OCI-LY7 (cell line): ENCODE results near the gene GNGT1. TPM values are rescaled to one million over a fixed set of nuclear protein-coding genes. Genes with fewer than 3 reads are reported as not detected.
"Not testable (repeated sequence)": the region's sequence is repeated elsewhere in the genome, so short reads cannot be mapped to it uniquely, and the experiment has no call there.

Experiments used
- BruUV-seq: library from RNA; stranded (reverse); fragments of 400-500 nt; replicated peaks from 2 replicates; lab custom pipeline; 2021; lab: Mats Ljungman, UMichigan
- CTCF ChIA-PET: fragments of 300-600 bp; sonication (Branson Sonifier 250); formaldehyde crosslinking; loops from one replicate; lab custom pipeline; 2022; ENCODE audit warnings: antibody characterized with exemption; ENCODE audit not compliant: unreplicated experiment; lab: Charles Lee
- POLR2A ChIA-PET: fragments of 300-600 bp; sonication (Branson Sonifier 250); formaldehyde crosslinking; loops from one replicate; lab custom pipeline; 2022; ENCODE audit warnings: antibody characterized with exemption; lab: Charles Lee
- DNase-seq: peaks from one replicate; pipeline ENCODE4 v3.0.0-alpha.2; 2015; ENCODE audit warnings: low spot score
- H2AFZ ChIP-seq: fragments of 200-600 bp; sonication (generic), shearing (Covaris generic); 2 replicates; pipeline ENCODE4 v1.6.1; 2014; ENCODE audit warnings: mild to moderate bottlenecking, antibody characterized with exemption, low read length, moderate library complexity
- H3K27ac ChIP-seq: fragments of 200-600 bp; sonication (generic); 2 replicates; pipeline ENCODE4 v1.5.1; 2014; ENCODE audit warnings: mixed run types, low read depth, mild to moderate bottlenecking, moderate library complexity, low read length, inconsistent platforms; ENCODE audit not compliant: poor library complexity, severe bottlenecking
- H3K36me3 ChIP-seq: fragments of 200-600 bp; sonication (generic); 2 replicates; pipeline ENCODE4 v1.6.1; 2014; ENCODE audit warnings: mild to moderate bottlenecking, antibody characterized with exemption, low read length, moderate library complexity, mixed read lengths; ENCODE audit not compliant: insufficient read depth
- H3K4me1 ChIP-seq: fragments of 200-600 bp; sonication (generic); 2 replicates; pipeline ENCODE4 v1.5.1; 2014; ENCODE audit warnings: mild to moderate bottlenecking, low read length; ENCODE audit not compliant: insufficient read depth, poor library complexity, severe bottlenecking
- H3K4me2 ChIP-seq: fragments of 200-600 bp; sonication (generic); 2 replicates; pipeline ENCODE4 v1.6.1; 2014; ENCODE audit warnings: mild to moderate bottlenecking, low read length
- H3K4me3 ChIP-seq: fragments of 200-600 bp; sonication (generic); 2 replicates; pipeline ENCODE4 v1.5.1; 2014; ENCODE audit warnings: mild to moderate bottlenecking, low read depth, low read length; ENCODE audit not compliant: poor library complexity, severe bottlenecking
- H3K79me2 ChIP-seq: fragments of 200-600 bp; sonication (generic); 2 replicates; pipeline ENCODE4 v1.6.1; 2016; ENCODE audit warnings: low read depth, mild to moderate bottlenecking, low read length, moderate library complexity, mixed read lengths; ENCODE audit not compliant: insufficient read depth
- H3K9me2 ChIP-seq: fragments of 200-600 bp; sonication (generic); 2 replicates; pipeline ENCODE4 v1.6.1; 2016; ENCODE audit warnings: mild to moderate bottlenecking, low read length, mixed read lengths; ENCODE audit not compliant: insufficient read depth
- H3K9me3 ChIP-seq: fragments of 200-600 bp; sonication (generic); 2 replicates; pipeline ENCODE4 v1.6.1; 2014; ENCODE audit warnings: mild to moderate bottlenecking, mixed run types, low read length, mixed read lengths
- H4K20me1 ChIP-seq: fragments of 200-600 bp; sonication (generic); 2 replicates; pipeline ENCODE4 v1.6.1; 2014; ENCODE audit warnings: mild to moderate bottlenecking, antibody characterized with exemption, low read length, moderate library complexity, mixed read lengths; ENCODE audit not compliant: insufficient read depth
- EZH2phosphoT487 ChIP-seq: fragments of 200-600 bp; sonication (generic); IDR thresholded peaks from 2 replicates; pipeline ENCODE4 v1.6.1; 2018; ENCODE audit warnings: low read depth, borderline replicate concordance, mild to moderate bottlenecking, mixed run types, antibody characterized with exemption, low read length, moderate library complexity, mixed read lengths
- intact Hi-C: fragments of 100-400 bp; cut with micrococcal nuclease; formaldehyde crosslinking; loops from one replicate; pipeline ENCODE4 v1.10.0; 2022; ENCODE audit not compliant: unreplicated experiment
- total RNA-seq, 2 experiments: library from RNA; depleted of rRNA in 1 of 2; stranded (reverse); fragments of >200 nt in 1 of 2; shearing (Covaris generic) in 1 of 2; gene quantifications; 2 replicates each; pipeline ENCODE4 v1.2.3, GENCODE V29; 2014 to 2022
- TF ChIP-seq, protein P1 (sequence below): fragments of 200-600 bp; sonication (generic); conservative IDR thresholded peaks from 2 replicates; pipeline ENCODE4 v1.5.1; 2014; ENCODE audit warnings: mild to moderate bottlenecking, antibody characterized with exemption, low read length, moderate library complexity, mixed read lengths

The GNGT1 gene
- total RNA-seq, 2 experiments from 2014 or later = not detected

DNA sequence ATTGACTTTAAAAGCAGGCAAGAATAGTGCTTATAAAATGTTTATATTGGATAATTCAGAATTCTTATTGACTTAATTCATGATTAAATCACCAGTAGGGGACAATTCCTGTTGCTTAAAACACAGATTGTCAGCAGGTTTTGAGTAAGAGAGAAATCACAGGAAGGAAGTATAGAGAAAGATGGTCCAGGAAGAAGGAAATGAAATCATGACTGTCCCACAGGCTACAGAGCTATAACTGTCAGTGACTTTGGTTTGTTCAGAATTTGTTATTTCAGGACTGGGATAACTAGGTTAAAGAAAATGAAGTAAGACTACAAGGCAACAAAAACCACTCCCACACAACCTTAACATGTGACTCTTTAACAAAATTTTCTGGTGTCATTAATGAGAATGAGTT, 6.8 kb downstream of the GNGT1 start:
- Histone ChIP-seq H3K36me3 (no peaks in the 10 kb centered on the region), H3K9me3 (no peaks in the 10 kb centered on the region), H3K9me2 (no peaks in the 10 kb centered on the region), H3K4me2 (0 out of 2 replicates have a peak overlapping the region, but pooled peaks have one; percentile 14), H3K4me3 (no peak overlapping the region), H2AFZ (peak overlapping the region; percentile 94), H3K27ac (no peak overlapping the region), H3K4me1 (peaks cover 21% of the 10 kb centered on the region), H3K79me2 (no peaks in the 10 kb centered on the region), H4K20me1 (no peaks in the 10 kb centered on the region)
- CTCF ChIA-PET = no interaction called here
- intact Hi-C loops = no loop called here
- POLR2A ChIA-PET = no interaction called here
- no peak for TF ChIP-seq EZH2phosphoT487
- TF ChIP-seq, protein P1, sequence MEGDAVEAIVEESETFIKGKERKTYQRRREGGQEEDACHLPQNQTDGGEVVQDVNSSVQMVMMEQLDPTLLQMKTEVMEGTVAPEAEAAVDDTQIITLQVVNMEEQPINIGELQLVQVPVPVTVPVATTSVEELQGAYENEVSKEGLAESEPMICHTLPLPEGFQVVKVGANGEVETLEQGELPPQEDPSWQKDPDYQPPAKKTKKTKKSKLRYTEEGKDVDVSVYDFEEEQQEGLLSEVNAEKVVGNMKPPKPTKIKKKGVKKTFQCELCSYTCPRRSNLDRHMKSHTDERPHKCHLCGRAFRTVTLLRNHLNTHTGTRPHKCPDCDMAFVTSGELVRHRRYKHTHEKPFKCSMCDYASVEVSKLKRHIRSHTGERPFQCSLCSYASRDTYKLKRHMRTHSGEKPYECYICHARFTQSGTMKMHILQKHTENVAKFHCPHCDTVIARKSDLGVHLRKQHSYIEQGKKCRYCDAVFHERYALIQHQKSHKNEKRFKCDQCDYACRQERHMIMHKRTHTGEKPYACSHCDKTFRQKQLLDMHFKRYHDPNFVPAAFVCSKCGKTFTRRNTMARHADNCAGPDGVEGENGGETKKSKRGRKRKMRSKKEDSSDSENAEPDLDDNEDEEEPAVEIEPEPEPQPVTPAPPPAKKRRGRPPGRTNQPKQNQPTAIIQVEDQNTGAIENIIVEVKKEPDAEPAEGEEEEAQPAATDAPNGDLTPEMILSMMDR = no peak
- peak; percentile 15 for DNase-seq
- no TSS peak for BruUV-seq

DNA sequence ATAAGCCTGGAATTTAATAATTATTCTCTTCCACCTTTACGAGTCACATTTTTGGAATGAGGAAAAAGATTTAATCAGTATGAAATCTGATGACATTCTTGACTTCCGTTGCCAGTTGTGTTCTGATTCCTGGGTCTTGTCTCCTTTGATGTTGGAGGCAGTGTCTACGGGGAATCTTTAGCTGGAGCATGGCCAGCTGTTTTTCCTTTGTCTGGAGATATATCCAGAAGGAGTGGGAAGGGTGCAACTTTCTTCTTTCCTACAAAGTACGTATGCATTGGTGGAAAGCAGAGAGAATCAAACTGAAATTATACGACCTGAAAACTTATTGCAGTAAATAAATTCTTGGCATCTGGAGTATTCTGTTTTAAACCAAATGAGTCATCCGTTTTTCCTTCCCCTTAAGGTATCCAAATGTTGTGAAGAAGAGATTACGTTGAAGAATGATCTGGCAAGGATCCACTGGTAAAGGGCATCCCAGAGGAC, 8.3 kb downstream of the GNGT1 start:
- CTCF ChIA-PET = no interaction called here
- intact Hi-C loops = no loop called here
- BruUV-seq = no TSS peak
- Histone ChIP-seq H3K4me1 (peaks cover 21% of the 10 kb centered on the region), H3K4me2 (no peak overlapping the region), H4K20me1 (no peaks in the 10 kb centered on the region), H3K9me3 (no peaks in the 10 kb centered on the region), H3K79me2 (no peaks in the 10 kb centered on the region), H3K9me2 (no peaks in the 10 kb centered on the region), H3K27ac (no peak overlapping the region), H3K36me3 (no peaks in the 10 kb centered on the region), H3K4me3 (no peak overlapping the region), H2AFZ (no peak overlapping the region)
- POLR2A ChIA-PET = no interaction called here
- DNase-seq = no peak
- TF ChIP-seq, protein P1 = no peak
- TF ChIP-seq EZH2phosphoT487 = no peak

DNA sequence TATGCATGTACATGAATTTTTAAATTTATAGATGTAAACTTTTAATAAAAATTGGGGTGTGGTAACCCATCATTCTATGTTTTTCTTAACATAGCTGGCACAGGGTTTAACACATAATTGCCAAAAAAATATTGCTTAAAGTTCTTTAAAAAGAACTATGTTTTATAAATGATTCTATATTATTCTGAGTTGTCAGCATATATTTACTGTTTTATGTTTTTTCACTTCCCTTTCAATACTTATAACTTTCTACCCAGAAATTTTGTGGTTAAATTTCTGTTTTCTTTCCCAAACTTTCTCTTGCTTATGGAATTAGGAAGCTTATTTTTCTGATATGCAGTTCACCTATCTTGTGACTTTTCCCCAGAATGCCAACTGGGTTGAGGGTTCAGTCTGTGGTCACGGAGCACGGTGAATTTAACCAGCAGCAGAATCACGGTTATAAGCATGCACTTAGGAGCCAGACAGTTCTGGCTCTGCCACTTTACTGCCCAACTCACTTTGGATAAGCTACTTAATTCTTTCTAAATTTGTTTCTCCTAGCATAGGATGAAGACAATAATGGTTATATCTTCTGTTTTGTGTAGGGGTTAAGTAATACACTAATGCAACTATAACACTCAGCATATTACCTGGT, 9.0 kb downstream of the GNGT1 start:
- POLR2A ChIA-PET, H3K4me3 ChIP-seq, intact Hi-C loops, DNase-seq, H3K4me2 ChIP-seq, BruUV-seq, H3K79me2 ChIP-seq, H3K9me3 ChIP-seq, H3K27ac ChIP-seq, H4K20me1 ChIP-seq, H2AFZ ChIP-seq, CTCF ChIA-PET, H3K36me3 ChIP-seq, H3K9me2 ChIP-seq: not testable (repeated sequence)
- peaks cover 21% of the 10 kb centered on the region for H3K4me1 ChIP-seq

DNA sequence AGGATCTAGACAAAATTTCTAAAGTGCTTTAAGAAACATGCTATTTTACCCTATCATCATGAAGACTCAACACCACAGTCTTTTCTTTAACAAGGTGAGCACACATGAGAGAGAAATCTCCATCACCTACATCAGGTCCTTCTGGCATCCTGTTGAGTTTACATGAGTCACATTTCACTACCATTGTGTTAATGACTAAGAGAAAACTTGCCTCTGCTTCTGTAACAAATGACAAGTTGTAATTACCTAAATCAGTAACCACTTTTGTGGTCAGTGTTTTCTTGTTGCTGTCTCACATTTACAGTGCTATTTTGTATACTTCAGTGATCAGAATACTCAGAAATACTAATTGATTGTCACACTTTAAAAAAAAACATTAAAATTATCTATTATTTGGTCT, 9.5 kb downstream of the GNGT1 start:
- peaks cover 21% of the 10 kb centered on the region for H3K4me1 ChIP-seq
- intact Hi-C loops, DNase-seq, H4K20me1 ChIP-seq, H3K4me2 ChIP-seq, H3K36me3 ChIP-seq, H3K9me3 ChIP-seq, H3K79me2 ChIP-seq, H3K4me3 ChIP-seq, H3K27ac ChIP-seq, CTCF ChIA-PET, POLR2A ChIA-PET, BruUV-seq, H3K9me2 ChIP-seq: not testable (repeated sequence)
- peak overlapping the region; percentile 92; the same call in 1 of the 2 replicates for H2AFZ ChIP-seq

DNA sequence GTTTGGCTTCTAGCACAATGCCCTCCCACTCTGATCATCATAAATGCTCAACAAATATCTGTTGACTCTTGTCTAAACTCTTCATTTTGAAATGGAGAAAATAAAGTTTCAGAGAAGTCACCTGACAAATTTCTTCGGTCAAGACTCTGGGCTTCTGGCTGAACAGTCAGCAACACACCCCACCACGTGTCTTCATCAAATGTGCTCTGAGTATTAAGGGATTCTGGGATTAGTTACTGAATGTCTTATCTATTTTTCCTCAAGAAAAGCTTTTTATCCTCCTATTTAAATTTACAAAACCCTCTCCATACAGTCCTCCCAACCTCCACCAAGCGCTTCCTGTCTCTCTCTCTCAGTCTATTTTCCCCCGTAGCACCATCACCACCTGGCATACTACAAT, 9.9 kb downstream of the GNGT1 start:
- POLR2A ChIA-PET, H3K36me3 ChIP-seq, H3K27ac ChIP-seq, H3K9me2 ChIP-seq, H3K79me2 ChIP-seq, H3K9me3 ChIP-seq, H4K20me1 ChIP-seq, DNase-seq, CTCF ChIA-PET, BruUV-seq, intact Hi-C loops: not testable (repeated sequence)
- Histone ChIP-seq H2AFZ (peak overlapping the region; percentile 92), H3K4me2 (peak overlapping the region; percentile 49), H3K4me1 (peaks cover 21% of the 10 kb centered on the region), H3K4me3 (peak overlapping the region; percentile 7)
